HL-60 (cell line): Measurements from ENCODE around the gene PPM1H.

ENCODE experiments used
- DNase-seq, 2 experiments: peaks; one replicate each; pipeline ENCODE4 v3.0.0-alpha.2; 2010 to 2020; ENCODE audit warnings: low read depth in 1 of 2, low spot score in 1 of 2
- H3K27ac ChIP-seq: fragments of 250-450 bp; sonication (Bioruptor Pico); replicated peaks from 2 replicates; pipeline ENCODE4 v1.5.1; 2020; ENCODE audit warnings: mild to moderate bottlenecking, moderate library complexity
- H3K27me3 ChIP-seq: fragments of 250-450 bp; sonication (Bioruptor Pico); 2 replicates; pipeline ENCODE4 v1.5.1; 2021; ENCODE audit warnings: mild to moderate bottlenecking, moderate library complexity; ENCODE audit not compliant: insufficient read depth, poor library complexity, severe bottlenecking
- H3K4me3 ChIP-seq: replicated peaks from 2 replicates; pipeline ENCODE4 v1.5.1; 2011; ENCODE audit warnings: mild to moderate bottlenecking, control low read depth, low read length; ENCODE audit not compliant: insufficient read depth
- CTCF ChIP-seq: IDR thresholded peaks from one replicate; pipeline ENCODE4 v1.5.1; 2011; ENCODE audit warnings: low read length, control low read depth, inconsistent platforms; ENCODE audit not compliant: insufficient read depth
- GABPA ChIP-seq: IDR thresholded peaks from 2 replicates; pipeline ENCODE4 v1.6.1; 2012; ENCODE audit warnings: low read depth
- POLR2AphosphoS5 ChIP-seq: IDR thresholded peaks from 2 replicates; pipeline ENCODE4 v1.6.1; 2012; ENCODE audit warnings: low read depth
- SPI1 ChIP-seq: IDR thresholded peaks from 2 replicates; pipeline ENCODE4 v1.6.1; 2012; ENCODE audit warnings: low read depth, mild to moderate bottlenecking, borderline replicate concordance
- TF ChIP-seq, protein P1 (sequence below): IDR thresholded peaks from 2 replicates; pipeline ENCODE4 v1.6.1; 2012; ENCODE audit warnings: low read depth; ENCODE audit not compliant: insufficient replicate concordance

The PPM1H gene

DNA sequence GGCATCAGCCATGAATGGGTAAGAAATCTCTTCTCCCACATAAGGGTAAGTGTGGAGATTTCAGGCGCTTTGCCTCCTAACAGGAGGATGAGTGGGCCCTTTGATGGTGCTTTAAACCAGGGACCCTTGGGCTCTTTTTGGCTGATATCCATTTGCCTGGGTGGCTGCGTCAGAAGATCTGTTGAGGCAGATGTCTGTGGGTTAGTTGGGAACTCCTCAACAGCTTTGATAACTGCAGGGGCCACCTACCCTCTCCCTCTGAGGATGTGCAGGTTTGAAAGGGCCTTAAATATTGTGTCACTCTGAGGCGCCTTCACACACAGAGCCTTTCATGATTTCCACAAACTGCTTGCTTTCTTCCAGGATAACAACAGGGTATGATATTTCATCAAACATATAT, 210.7 kb downstream of the PPM1H start:
- no peak for DNase-seq
- Histone ChIP-seq H3K27me3 (no peaks in the 10 kb centered on the region), H3K4me3 (no peak overlapping the region), H3K27ac (no peak overlapping the region)
- TF ChIP-seq, protein P1, sequence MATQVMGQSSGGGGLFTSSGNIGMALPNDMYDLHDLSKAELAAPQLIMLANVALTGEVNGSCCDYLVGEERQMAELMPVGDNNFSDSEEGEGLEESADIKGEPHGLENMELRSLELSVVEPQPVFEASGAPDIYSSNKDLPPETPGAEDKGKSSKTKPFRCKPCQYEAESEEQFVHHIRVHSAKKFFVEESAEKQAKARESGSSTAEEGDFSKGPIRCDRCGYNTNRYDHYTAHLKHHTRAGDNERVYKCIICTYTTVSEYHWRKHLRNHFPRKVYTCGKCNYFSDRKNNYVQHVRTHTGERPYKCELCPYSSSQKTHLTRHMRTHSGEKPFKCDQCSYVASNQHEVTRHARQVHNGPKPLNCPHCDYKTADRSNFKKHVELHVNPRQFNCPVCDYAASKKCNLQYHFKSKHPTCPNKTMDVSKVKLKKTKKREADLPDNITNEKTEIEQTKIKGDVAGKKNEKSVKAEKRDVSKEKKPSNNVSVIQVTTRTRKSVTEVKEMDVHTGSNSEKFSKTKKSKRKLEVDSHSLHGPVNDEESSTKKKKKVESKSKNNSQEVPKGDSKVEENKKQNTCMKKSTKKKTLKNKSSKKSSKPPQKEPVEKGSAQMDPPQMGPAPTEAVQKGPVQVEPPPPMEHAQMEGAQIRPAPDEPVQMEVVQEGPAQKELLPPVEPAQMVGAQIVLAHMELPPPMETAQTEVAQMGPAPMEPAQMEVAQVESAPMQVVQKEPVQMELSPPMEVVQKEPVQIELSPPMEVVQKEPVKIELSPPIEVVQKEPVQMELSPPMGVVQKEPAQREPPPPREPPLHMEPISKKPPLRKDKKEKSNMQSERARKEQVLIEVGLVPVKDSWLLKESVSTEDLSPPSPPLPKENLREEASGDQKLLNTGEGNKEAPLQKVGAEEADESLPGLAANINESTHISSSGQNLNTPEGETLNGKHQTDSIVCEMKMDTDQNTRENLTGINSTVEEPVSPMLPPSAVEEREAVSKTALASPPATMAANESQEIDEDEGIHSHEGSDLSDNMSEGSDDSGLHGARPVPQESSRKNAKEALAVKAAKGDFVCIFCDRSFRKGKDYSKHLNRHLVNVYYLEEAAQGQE = no peak
- TF ChIP-seq SPI1 (no peak), POLR2AphosphoS5 (no peak), CTCF (no peak), GABPA (no peak)

DNA sequence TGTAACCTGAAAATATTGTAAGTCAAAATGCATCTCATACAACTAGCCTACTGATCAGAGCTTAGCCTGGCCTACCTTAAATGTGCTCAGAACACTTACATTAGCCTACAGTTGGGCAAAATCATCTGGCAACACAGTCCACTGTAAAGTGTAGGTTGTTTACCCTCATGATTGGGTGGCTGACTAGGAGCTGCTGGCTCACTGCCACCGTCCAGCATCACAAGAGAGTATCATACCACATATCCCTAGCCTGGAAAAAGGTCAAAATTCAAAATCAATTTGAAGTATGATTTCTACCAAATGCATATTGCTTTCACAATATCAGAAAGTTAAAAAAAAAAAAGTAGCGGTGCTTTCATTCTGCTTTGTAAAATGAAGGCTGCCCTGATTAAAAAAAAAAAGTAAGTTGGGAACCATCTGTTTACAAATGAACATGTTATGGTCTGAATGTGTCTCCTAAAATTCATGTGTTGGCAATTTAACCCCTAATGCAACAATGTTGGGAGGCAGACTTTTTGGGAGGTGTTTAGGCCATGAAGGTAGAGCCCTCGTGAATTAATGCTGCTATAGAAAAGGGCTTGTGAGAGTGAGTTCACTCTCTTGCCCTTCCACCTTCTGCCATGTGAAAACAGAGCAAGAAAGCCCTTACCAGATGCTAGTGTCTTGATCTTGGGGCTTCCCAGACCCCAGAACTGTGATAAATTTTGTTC, 211.8 kb downstream of the PPM1H start:
- H3K4me3 ChIP-seq = no peak overlapping the region
- no peaks in the 10 kb centered on the region for H3K27me3 ChIP-seq
- DNase-seq = no peak
- TF ChIP-seq SPI1 = no peak
- no peak for TF ChIP-seq CTCF
- TF ChIP-seq, protein P1 = no peak
- no peak for TF ChIP-seq POLR2AphosphoS5
- TF ChIP-seq GABPA = no peak
- H3K27ac ChIP-seq = no peak overlapping the region

DNA sequence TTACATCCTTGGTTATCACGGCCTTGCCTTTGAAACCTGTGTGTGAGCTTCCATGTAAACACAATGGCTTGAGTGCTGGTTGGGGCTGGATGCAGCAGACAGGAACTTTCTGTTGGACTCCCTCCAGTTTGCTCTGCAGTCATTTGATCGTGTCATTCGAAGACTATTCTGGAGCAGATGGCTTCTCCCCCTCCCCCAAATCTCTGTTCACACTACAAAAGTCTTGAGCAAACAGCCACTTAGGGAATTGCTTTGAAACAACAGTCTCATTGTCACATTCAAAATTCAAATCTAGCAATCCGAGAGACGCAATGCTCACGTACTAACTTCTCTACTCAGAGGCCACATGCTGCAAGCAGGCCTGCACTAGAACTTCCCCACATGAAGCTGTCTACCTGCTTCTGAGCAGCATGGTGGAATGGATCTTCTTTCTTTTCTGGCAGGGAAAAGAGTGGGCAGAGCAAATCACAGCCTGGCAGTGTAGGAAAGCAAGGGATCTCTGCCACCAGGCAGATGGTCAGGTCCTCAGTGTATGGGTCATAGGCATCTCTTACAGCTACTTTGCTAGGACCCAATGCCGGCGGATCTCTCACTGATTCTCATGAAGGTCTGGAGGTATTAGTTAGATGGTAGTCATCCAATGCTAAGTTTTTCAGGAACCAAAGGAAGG, 214.2 kb downstream of the PPM1H start:
- Histone ChIP-seq H3K27me3 (no peaks in the 10 kb centered on the region), H3K4me3 (no peak overlapping the region), H3K27ac (no peak overlapping the region)
- TF ChIP-seq SPI1 (no peak), GABPA (no peak), POLR2AphosphoS5 (no peak), CTCF (no peak)
- TF ChIP-seq, protein P1 = no peak
- DNase-seq = no peak
